PFSK-1 (cell line): ENCODE data around the gene MRPL21.

ENCODE experiments used
- FOXP2 ChIP-seq: optimal IDR thresholded peaks from 2 replicates; pipeline ENCODE3; 2011; ENCODE audit warnings: borderline replicate concordance, control low read depth, inconsistent platforms; ENCODE audit not compliant: insufficient read depth; ENCODE audit errors: extremely low read length, extremely low read depth
- POLR2AphosphoS5 ChIP-seq: IDR thresholded peaks from 2 replicates; pipeline ENCODE4 v1.6.1; 2012; ENCODE audit warnings: low read depth, mild to moderate bottlenecking, control low read depth, low read length, moderate library complexity
- REST ChIP-seq, 2 experiments: IDR thresholded peaks; 2 replicates each; pipeline versions ENCODE4 v1.6.1 to v1.8.0; 2011 to 2012; ENCODE audit warnings: low read depth in 2 of 2, low read length in 2 of 2, control low read depth in 1 of 2, inconsistent platforms in 1 of 2, mild to moderate bottlenecking in 1 of 2, moderate library complexity in 1 of 2; ENCODE audit not compliant: insufficient read depth in 1 of 2
- SIN3A ChIP-seq: IDR thresholded peaks from 2 replicates; pipeline ENCODE4 v1.6.1; 2012; ENCODE audit warnings: mild to moderate bottlenecking, low read length, moderate library complexity, borderline replicate concordance; ENCODE audit not compliant: insufficient read depth
- TAF1 ChIP-seq: IDR thresholded peaks from 2 replicates; pipeline ENCODE4 v1.6.1; 2012; ENCODE audit warnings: low read length, control low read depth, borderline replicate concordance; ENCODE audit not compliant: insufficient read depth

MRPL21 gene

DNA sequence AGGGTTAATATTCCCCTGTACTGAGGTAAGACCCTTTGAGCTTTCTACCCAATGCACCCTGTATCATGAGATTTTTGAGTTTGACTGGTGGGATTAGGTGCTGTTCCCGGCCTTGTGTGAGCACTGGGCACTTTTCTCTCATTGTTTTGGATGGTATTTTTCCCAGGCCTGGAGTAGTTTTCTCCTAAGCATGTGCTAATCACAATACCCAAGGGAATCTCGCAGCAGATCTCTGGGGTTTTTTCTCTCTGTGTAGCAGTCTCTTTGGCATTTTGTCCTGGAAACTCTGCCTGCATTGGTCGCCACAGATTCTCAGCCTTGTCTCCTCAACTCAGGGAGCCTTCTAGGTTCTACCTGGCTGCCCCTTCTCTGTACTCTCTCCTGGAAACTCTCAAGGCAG is 20.0 kb upstream of the MRPL21 start:
- TF ChIP-seq FOXP2 = no peak
- no peak for TF ChIP-seq TAF1
- TF ChIP-seq SIN3A = no peak
- no peak for TF ChIP-seq REST (IDR thresholded peaks at IDR 0.05; ENCODE audit: insufficient read depth in 1 of 2, low read depth in 2 of 2, low read length in 2 of 2)
- no peak for TF ChIP-seq POLR2AphosphoS5

DNA sequence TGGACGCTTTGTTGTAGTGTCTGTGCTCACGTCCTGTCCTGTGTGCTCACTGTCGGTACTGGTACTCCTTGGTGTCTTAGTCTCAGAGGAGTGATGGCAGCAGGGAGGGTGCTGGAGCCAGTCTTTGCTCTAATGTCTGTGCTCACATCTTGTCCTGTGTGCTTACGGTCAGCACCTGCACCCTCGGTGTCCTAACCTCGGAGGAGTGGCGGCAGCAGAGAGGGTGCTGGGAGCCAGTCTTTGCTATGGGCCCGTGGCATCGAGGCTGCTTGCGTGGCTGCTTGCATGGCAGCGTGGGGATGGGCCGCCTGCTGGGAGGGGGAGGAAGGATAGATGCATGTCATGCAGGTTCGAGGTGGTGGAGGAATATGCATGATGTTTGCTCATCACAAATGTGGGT is 12.8 kb upstream of the MRPL21 start:
- no peak for TF ChIP-seq REST (IDR thresholded peaks at IDR 0.05; ENCODE audit: insufficient read depth in 1 of 2, low read depth in 2 of 2, low read length in 2 of 2)
- no peak for TF ChIP-seq FOXP2
- no peak for TF ChIP-seq POLR2AphosphoS5
- no peak for TF ChIP-seq TAF1

DNA sequence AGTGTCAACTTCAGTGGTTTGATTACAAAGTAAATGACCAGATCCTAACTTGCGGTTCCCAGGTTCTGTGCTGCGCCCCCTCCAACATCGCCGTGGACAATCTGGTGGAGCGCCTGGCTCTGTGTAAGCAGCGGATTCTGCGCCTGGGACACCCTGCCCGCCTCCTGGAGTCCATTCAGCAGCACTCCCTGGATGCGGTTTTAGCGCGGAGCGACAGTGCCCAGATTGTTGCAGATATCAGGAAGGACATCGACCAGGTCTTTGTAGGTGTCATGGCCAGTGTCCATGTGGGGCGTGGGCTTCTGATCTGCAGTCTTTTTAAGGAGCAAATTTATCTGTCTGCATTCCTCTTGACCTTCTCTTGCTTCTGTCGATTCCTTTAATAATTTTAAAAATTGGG is 11.1 kb upstream of the MRPL21 start:
- TF ChIP-seq POLR2AphosphoS5 (no peak), TAF1 (no peak), REST (IDR thresholded peaks at IDR 0.05; ENCODE audit: insufficient read depth in 1 of 2, low read depth in 2 of 2, low read length in 2 of 2) (no peak), SIN3A (no peak), FOXP2 (no peak)

GRCh38 chr11:68913188-68913587 is 9.6 kb upstream of the MRPL21 start:
- TF ChIP-seq TAF1 (no peak), REST (IDR thresholded peaks at IDR 0.05; ENCODE audit: insufficient read depth in 1 of 2, low read depth in 2 of 2, low read length in 2 of 2) (no peak), POLR2AphosphoS5 (no peak), SIN3A (no peak), FOXP2 (no peak)

DNA sequence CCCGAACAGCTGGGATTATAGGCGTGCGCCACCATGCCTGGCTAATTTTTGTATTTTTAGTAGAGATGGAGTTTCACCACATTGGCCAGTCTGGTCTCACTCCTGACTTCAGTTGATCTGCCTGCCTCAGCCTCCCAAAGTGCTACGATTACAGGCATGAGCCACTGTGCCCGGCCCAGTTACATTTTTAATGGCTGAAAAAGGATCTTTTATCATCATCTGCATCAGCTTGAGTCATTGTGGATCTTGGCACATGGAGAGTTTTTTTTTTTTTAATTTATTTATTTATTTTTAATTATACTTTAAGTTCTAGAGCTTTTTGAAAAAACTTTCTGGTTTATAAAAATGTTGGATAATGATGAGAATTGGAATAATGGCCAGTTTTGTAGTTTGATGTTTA is 8.6 kb upstream of the MRPL21 start:
- TF ChIP-seq TAF1 (no peak), SIN3A (no peak), FOXP2 (no peak), REST (IDR thresholded peaks at IDR 0.05; ENCODE audit: insufficient read depth in 1 of 2, low read depth in 2 of 2, low read length in 2 of 2) (no peak), POLR2AphosphoS5 (no peak)
